ENCODE measurements around the gene DOK5.
"Not testable (repeated sequence)": the region's sequence is repeated elsewhere in the genome, so short reads cannot be mapped to it uniquely, and the experiment has no call there.

DOK5 gene

GRCh38 chr20:54473340-54473739 is 2.1 kb upstream of the DOK5 start:
- DNase-seq = no peak

- no peak for DNase-seq
These were observed 1.3 kb upstream of the DOK5 start for GRCh38 chr20:54474046-54474445.

- no peak for DNase-seq
These were observed 527 bp upstream of the DOK5 start for GRCh38 chr20:54474866-54475265.

DNA sequence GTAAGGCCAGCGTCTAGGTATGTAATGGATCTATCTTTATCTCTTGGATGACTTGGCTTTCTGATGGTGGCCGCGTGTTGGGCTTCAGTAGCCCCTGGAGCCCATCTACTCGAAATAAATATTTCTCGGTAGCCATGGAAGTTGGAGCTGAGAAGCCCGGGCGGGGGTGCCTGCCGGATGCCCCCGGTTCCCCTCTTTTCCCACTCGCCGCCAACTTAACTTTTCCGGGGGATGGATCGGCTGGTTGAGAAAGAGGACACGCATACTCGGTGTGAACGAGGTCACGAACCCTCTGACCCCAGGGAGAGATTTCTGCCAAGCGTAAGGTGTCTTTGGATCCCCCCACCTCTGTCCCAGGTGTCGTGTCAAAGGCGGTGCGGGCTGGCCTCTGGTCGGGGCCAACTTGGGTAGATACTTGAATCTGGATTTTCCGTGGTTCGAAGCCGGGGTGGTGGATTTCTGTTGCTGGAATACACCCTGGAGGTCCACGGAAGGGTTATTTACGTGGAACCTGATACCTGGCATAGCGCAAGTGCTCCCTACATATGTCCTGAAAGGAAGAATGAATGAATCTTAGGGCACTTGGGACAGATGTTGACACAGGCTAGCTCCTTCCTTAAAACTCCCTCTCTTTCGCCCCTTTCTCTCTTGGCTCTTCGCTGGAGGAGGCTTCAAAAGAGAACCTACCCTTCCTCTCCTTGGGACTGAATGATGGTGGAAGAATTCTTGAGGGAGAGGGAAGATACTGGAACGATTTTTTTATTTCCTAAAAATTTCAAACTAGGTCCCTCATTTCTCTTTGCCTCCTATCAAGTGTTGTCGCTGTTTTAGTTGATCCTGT is 996 bp downstream of the DOK5 start:
- no peak for DNase-seq

GRCh38 chr20:54477191-54477955 is 2.0 kb downstream of the DOK5 start:
- DNase-seq = no peak

DNA sequence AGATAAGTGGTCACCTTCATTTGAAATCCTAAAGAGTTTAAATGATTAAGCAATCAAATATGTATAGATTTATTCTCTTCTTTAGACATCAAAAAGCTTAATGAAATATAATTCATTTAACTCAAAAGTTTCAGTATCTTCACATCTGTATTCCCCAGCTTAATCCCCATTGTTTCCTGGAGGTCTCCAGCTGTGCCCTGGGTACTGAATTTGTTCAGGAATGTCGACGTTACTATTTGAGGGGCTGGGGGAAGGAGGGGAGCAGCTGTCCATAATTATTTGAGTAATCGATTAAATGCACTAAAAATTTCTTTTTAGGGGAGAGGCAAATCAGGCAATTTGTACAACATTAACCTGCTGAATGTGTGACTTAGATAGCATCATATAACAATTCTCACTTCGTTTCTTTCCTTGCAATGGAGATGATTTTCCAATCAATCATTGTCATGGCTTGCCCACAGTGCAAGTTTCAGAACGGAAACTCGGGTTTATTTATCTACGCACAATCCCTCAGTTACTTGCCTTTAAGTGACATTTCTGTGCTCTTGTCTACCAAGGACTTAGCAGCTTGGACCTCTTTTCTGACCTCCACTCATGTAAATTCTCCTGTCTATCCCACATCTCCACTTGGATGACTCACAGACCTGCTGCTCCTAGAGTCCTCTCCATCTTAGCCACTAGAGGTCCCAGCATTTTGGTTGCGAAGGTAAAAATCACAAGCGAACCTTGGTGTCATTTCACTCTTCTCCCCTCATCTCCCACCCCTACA is 3.9 kb downstream of the DOK5 start:
- no peak for DNase-seq

- DNase-seq = not testable (repeated sequence)
These were observed 4.5 kb downstream of the DOK5 start for GRCh38 chr20:54479937-54480336.

DNA sequence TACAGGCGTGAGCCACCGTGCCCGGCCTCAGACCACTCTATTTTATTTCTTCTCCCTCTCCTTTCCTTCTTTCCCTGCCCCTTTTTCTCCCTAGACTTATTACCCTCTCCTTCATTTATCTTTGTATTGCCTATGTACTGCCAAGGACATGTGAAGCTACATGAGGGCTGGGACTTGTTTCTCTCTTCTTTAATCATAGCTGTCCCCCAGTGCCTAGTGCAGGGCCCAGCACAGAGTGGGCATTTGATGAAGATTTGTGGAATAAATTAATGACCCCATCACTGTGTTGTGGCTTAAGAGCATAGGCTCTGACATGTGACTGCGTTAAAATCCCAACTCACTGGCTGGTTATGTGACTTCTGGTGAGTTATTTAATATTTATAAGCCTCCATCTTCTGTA is 6.0 kb downstream of the DOK5 start:
- no peak for DNase-seq

DNA sequence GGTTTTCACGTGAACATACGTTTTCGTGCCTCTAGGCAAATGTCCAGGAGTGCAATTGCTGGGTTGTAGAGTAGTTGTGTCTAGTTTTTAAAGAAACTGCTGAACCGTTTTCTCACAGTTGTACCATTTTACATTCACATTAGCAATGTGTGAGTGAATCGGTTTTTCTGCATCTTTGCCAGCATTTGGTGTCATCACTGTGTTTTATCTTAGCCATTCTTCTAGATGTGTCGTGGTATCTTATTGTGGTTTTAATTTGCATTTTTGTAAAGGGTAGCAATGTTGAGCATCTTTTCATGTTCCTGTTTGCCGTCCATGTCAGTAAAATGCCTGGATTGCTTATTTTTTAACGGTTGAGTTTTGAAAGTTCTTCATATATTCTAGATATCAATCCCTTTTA is 10.2 kb downstream of the DOK5 start:
- DNase-seq = no peak

GRCh38 chr20:54486585-54486984 is 11.2 kb downstream of the DOK5 start:
- no peak for DNase-seq

DNA sequence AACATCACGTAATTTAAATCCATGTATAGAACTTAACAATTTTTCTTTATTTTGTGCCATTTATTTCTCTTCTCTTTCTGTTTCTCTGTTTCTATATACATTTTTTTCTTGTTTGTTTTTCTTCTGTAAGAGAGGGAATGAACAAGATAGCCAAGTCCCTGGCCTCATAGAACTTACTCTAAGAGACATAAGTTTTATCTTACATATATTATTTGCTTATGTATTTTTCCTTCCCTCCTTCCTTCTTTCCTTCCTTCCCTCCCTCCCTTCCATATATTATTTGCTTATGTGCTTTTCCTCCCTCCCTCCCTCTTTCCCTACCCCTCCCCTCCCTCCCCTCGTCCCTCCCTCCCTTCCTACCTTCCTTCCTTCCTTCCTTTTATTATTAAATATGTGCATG is 13.0 kb downstream of the DOK5 start:
- DNase-seq = no peak

DNA sequence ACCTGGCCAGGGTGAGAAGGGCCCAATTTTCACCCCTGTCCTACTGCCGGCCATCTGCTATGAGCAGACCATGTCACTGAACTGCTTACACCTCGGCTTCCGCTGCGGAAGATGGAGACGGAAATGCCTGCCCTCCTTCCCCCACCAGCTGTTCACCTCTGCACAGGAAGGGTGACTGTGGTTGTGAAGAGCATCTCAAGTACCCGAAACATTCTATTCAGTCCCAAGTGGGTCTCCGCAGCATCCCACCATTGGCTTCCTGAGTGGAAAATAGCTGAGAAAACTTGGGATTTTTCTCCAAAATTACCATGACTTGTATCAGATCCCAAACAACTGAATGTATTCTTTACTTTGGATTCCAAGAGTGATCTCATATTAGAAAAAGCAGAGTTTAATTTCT is 16.1 kb downstream of the DOK5 start:
- no peak for DNase-seq

GRCh38 chr20:54494303-54495006 is 19.1 kb downstream of the DOK5 start:
- DNase-seq = no peak

GRCh38 chr20:54497931-54498718 is 22.7 kb downstream of the DOK5 start:
- DNase-seq = no peak

DNA sequence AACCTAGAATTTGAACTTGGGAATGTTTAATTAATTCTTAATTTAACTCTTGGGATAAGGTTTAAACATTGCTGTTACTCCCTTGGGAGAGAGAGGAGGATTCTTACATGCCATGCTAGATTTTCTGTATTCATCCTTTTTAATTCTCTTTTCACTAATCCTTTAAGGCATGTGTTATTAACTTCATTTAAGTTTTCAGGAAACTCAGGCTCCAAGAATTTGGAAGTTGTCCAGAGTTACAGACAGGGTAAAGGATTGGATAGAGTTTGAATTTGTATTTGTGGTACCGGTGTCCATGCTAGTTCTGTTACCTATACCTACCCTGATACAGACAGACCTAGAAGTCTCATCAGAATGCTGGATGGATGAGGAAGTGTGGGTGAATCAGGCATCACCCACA is 23.7 kb downstream of the DOK5 start:
- DNase-seq = no peak

- no peak for DNase-seq
These were observed 26.8 kb downstream of the DOK5 start for GRCh38 chr20:54502179-54502578.

GRCh38 chr20:54506643-54507042 is 31.2 kb downstream of the DOK5 start:
- no peak for DNase-seq

- no peak for DNase-seq
These were observed 35.2 kb downstream of the DOK5 start for GRCh38 chr20:54510541-54511129.

DNA sequence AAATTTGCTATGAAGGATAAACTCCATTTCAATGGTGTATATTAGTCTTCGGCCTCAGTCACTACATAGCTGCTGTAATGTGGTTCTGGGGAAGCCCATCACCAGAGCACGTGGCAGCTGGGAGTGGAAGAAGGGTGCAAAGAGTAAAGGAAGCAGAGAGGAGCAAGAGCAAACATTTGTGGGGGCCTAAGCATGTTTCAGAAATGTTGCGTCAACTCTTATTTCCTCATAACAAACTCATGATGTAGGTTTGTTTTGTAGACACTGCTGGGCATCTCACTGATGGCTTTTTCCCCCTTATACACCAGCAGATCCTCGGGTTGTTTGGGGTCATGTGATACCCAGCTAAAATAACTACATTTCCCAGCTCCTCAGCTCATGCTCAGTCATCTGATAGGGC is 37.3 kb downstream of the DOK5 start:
- no peak for DNase-seq

DNA sequence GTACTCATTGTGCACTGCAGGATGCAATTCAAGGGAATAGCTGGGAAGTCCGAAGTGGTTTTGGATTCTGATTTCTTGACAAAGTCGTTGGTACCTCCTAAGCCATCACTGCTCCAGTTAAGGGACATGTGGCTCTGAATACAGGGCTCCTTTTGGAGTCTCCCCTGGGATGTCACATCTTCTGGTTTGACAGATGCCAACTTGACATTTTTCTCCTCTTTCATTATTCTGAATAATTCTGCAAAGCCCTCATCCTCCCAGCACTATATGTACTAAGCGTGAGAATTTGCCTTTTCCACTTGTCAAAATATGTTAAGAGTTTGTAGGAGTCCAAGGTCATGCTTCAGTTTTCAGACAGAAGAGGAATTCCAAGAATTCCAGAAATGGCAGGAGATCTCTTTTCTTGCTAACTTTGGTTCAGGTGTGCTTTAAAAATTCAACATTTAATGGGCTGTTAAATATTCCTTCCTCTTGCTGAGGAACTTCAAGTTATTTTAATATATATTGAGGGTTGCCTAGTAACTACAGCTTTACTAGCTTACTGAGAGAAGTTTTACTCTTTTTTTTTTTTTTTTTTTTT is 38.7 kb downstream of the DOK5 start:
- no peak for DNase-seq

Data from stimulated activated CD4-positive, alpha-beta T cell treated with anti-CD3 and anti-CD28 coated beads, Interleukin-4, amount 100 ng/mL, for 1 hour (primary cell).